WTC11 (cell line): ENCODE data around the gene ST8SIA4. TPM values are rescaled to one million over a fixed set of nuclear protein-coding genes. Genes with fewer than 3 reads are reported as not detected.
A peak's percentile ranks its signal among the peaks of the same experiment; 100 is the strongest.

Experiments
- ATAC-seq: fragments of 200-7000 bp; cut with Tn5 transposase; 2 replicates; pipeline ENCODE4 v1.10.0; 2021; ENCODE audit warnings: mild to moderate bottlenecking, moderate library complexity
- CTCF ChIA-PET: fragments of 300-600 bp; sonication (Branson Sonifier 250); formaldehyde crosslinking; loops from one replicate; lab custom pipeline; 2021; ENCODE audit warnings: antibody characterized with exemption; lab: Charles Lee
- POLR2A ChIA-PET: fragments of 350-600 bp; sonication (Branson Sonifier 250); formaldehyde crosslinking; loops from one replicate; lab custom pipeline; 2021; ENCODE audit warnings: antibody characterized with exemption; lab: Charles Lee
- DNase-seq: peaks from one replicate; pipeline ENCODE4 v3.0.0; 2021; ENCODE audit warnings: low spot score
- H3K27ac Mint-ChIP-seq: 2 replicates; pipeline ENCODE4 v1.8.0; 2021; ENCODE audit warnings: mixed read lengths
- H3K27me3 Mint-ChIP-seq: 2 replicates; pipeline ENCODE4 v1.8.0; 2021; ENCODE audit warnings: low read depth, mild to moderate bottlenecking, moderate library complexity, mixed read lengths
- H3K36me3 Mint-ChIP-seq: 2 replicates; pipeline ENCODE4 v1.8.0; 2021; ENCODE audit warnings: mixed read lengths
- H3K4me1 Mint-ChIP-seq: 2 replicates; pipeline ENCODE4 v1.8.0; 2022; ENCODE audit warnings: mixed read lengths
- H3K4me3 Mint-ChIP-seq: 2 replicates; pipeline ENCODE4 v1.8.0; 2021; ENCODE audit warnings: mild to moderate bottlenecking, moderate library complexity, mixed read lengths
- H3K9me3 Mint-ChIP-seq: 2 replicates; pipeline ENCODE4 v1.8.0; 2021; ENCODE audit warnings: mixed read lengths
- AFF4 ChIP-seq: sonication (generic); formaldehyde crosslinking; IDR thresholded peaks from 2 replicates; pipeline ENCODE4 v1.8.1; 2023; ENCODE audit warnings: mild to moderate bottlenecking, missing genetic modification reagents, borderline replicate concordance
- ATF1 ChIP-seq: sonication (generic); formaldehyde crosslinking; IDR thresholded peaks from 2 replicates; pipeline ENCODE4 v1.8.1; 2023; ENCODE audit warnings: mild to moderate bottlenecking, moderate library complexity, missing genetic modification reagents
- ATF3 ChIP-seq: sonication (generic); formaldehyde crosslinking; conservative IDR thresholded peaks from 2 replicates; pipeline ENCODE4 v1.8.1; 2022; ENCODE audit warnings: mild to moderate bottlenecking, missing genetic modification reagents
- CDX4 ChIP-seq: fragments of 250-450 bp; sonication (Bioruptor Pico); IDR thresholded peaks from 2 replicates; pipeline ENCODE4 v1.9.0; 2021; ENCODE audit warnings: moderate library complexity, mild to moderate bottlenecking, inconsistent platforms, borderline replicate concordance
- ERG ChIP-seq: fragments of 250-450 bp; sonication (Bioruptor Pico); IDR thresholded peaks from 2 replicates; pipeline ENCODE4 v1.8.0; 2021; ENCODE audit warnings: mild to moderate bottlenecking
- HMGXB4 ChIP-seq: sonication (generic); formaldehyde crosslinking; IDR thresholded peaks from 2 replicates; pipeline ENCODE4 v1.8.1; 2023; ENCODE audit warnings: mild to moderate bottlenecking, moderate library complexity, missing genetic modification reagents
- IRF2 ChIP-seq: sonication (generic); formaldehyde crosslinking; IDR thresholded peaks from 2 replicates; pipeline ENCODE4 v1.8.0; 2022; ENCODE audit warnings: low read depth, missing genetic modification reagents, borderline replicate concordance
- MAX ChIP-seq: sonication (generic); formaldehyde crosslinking; IDR thresholded peaks from 2 replicates; pipeline ENCODE4 v1.8.0; 2022; ENCODE audit warnings: mild to moderate bottlenecking, missing genetic modification reagents
- NR2C2 ChIP-seq: sonication (generic); formaldehyde crosslinking; IDR thresholded peaks from 2 replicates; pipeline ENCODE4 v1.8.0; 2022; ENCODE audit warnings: mild to moderate bottlenecking, missing genetic modification reagents
- OVOL2 ChIP-seq: fragments of 250-450 bp; sonication (Bioruptor Pico); IDR thresholded peaks from 2 replicates; pipeline ENCODE4 v1.9.0; 2021; ENCODE audit warnings: mild to moderate bottlenecking, borderline replicate concordance
- SOX15 ChIP-seq: fragments of 250-450 bp; sonication (Bioruptor Pico); IDR thresholded peaks from 2 replicates; pipeline ENCODE4 v1.9.0; 2021; ENCODE audit warnings: mild to moderate bottlenecking
- STAT6 ChIP-seq: sonication (generic); formaldehyde crosslinking; conservative IDR thresholded peaks from 2 replicates; pipeline ENCODE4 v1.8.1; 2023; ENCODE audit warnings: mild to moderate bottlenecking, low read depth, missing genetic modification reagents, moderate library complexity
- TCF7 ChIP-seq: sonication (generic); formaldehyde crosslinking; IDR thresholded peaks from 2 replicates; pipeline ENCODE4 v1.8.0; 2022; ENCODE audit warnings: mild to moderate bottlenecking, low read depth, missing genetic modification reagents, moderate library complexity
- TEAD4 ChIP-seq: sonication (generic); formaldehyde crosslinking; IDR thresholded peaks from 2 replicates; pipeline ENCODE4 v1.8.0; 2022; ENCODE audit warnings: mild to moderate bottlenecking, missing genetic modification reagents
- ZNF219 ChIP-seq: sonication (generic); formaldehyde crosslinking; IDR thresholded peaks from 2 replicates; pipeline ENCODE4 v1.8.0; 2023; ENCODE audit warnings: missing genetic modification reagents, mild to moderate bottlenecking, borderline replicate concordance
- ZNF532 ChIP-seq: fragments of 250-450 bp; sonication (Bioruptor Pico); IDR thresholded peaks from 2 replicates; pipeline ENCODE4 v1.9.0; 2021; ENCODE audit warnings: mild to moderate bottlenecking, borderline replicate concordance
- total RNA-seq: library from RNA; stranded (reverse); gene quantifications from 3 replicates; pipeline ENCODE4 v1.2.3, GENCODE V29; 2021

The ST8SIA4 gene
- total RNA-seq, 1 experiment from 2014 or later: 1.3 TPM

- ATAC-seq (peak; percentile 73), DNase-seq (no peak)
- no peaks in the 10 kb centered on the region for H3K9me3 Mint-ChIP-seq
- no peaks in the 10 kb centered on the region for H3K36me3 Mint-ChIP-seq
- H3K27me3 Mint-ChIP-seq: no peaks in the 10 kb centered on the region
- peak overlapping the region; percentile 6; the same call in 1 of the 2 replicates for H3K4me3 Mint-ChIP-seq
- peaks cover 36% of the 10 kb centered on the region for H3K4me1 Mint-ChIP-seq
- CTCF ChIA-PET: no interaction called here
- POLR2A ChIA-PET: no interaction called here
- H3K27ac Mint-ChIP-seq: no peak overlapping the region
- TF ChIP-seq AFF4 (CRISPR knock-in tag): no peak
- no peak for TF ChIP-seq ZNF219 (CRISPR knock-in tag)
- no peak for TF ChIP-seq HMGXB4 (CRISPR knock-in tag)
- no peak for TF ChIP-seq IRF2 (CRISPR knock-in tag)
- TF ChIP-seq NR2C2 (CRISPR knock-in tag): no peak
- no peak for TF ChIP-seq ATF1 (CRISPR knock-in tag)
- no peak for TF ChIP-seq ATF3 (CRISPR knock-in tag)
- no peak for TF ChIP-seq MAX (CRISPR knock-in tag)
These were observed 62.3 kb downstream of the ST8SIA4 start for GRCh38 chr5:100840789-100841188.

GRCh38 chr5:100840370-100840769 is 62.7 kb downstream of the ST8SIA4 start:
- Mint-ChIP-seq H3K9me3 (no peaks in the 10 kb centered on the region), H3K4me1 (peaks cover 36% of the 10 kb centered on the region), H3K27ac (no peak overlapping the region), H3K36me3 (no peaks in the 10 kb centered on the region), H3K27me3 (no peaks in the 10 kb centered on the region), H3K4me3 (no peak overlapping the region)
- peak; percentile 32 for ATAC-seq
- DNase-seq: no peak
- POLR2A ChIA-PET: no interaction called here
- CTCF ChIA-PET: no interaction called here
- TF ChIP-seq TEAD4 (CRISPR knock-in tag): no peak
- no peak for TF ChIP-seq ERG (CRISPR knock-in tag)
- no peak for TF ChIP-seq ZNF532 (CRISPR knock-in tag)
- no peak for TF ChIP-seq HMGXB4 (CRISPR knock-in tag)
- no peak for TF ChIP-seq SOX15
- TF ChIP-seq CDX4 (CRISPR knock-in tag): no peak
- TF ChIP-seq STAT6: no peak
- no peak for TF ChIP-seq OVOL2
- no peak for TF ChIP-seq TCF7 (CRISPR knock-in tag)
